HTERT RPE-1 (cell line): ENCODE data around the gene SFSWAP.

Source experiments
- in situ Hi-C: fragments of 300-500 bp; cut with MboI; formaldehyde crosslinking; loops from 4 replicates; pipeline ENCODE4 v1.14.3; 2020; ENCODE audit warnings: low sequenced_read_pairs

Gene SFSWAP

DNA sequence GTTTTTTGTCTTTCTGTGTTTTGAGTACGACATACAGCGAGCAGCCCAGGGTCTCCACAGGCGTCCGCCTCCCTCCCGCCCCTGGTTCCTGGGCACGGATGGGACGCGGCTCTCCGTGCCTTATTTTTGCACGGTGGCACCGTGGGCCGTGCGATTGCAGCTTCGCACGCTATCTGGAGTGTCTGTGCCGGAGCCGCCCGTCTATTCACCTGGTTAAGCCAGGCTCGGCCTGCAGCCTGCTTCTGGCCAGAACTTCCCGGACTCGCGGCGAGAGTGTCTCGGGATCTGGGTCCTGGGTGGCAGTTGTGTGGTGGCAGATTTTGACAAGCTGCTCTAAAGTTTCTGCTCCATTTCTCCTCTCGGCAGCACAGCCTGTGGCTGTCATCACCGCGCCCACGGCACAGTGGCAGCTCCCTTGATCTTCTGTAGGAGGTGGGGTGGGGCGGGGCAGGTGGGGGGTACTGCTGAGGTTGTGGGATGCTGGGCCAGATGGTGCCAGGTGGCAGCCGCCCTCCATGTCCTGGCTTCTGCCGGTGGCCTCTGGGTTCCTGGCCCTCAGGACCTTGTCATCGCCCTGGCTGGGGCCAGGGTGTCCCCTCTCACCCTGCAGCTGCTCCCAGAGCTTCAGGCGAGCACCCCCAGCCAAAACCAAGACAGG, 120.2 kb downstream of the SFSWAP start:
- in situ Hi-C loops = no loop called here

DNA sequence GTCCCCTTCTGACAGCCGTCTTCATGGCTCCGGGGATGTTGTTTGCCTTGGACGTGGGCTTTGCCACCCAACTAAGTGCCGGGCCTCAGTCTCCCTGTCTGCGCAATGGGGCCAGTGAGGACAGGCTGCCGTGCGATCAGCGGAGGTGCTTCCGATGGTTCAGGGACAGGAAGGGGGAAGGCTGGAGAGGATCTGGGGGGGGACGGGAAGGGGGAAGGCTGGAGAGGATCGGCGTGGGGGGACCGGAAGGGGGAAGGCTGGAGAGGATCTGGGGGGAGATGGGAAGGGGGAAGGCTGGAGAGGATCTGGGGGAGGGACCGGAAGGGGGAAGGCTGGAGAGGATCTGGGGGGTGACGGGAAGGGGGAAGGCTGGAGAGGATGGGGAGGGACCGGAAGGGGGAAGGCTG, 120.7 kb downstream of the SFSWAP start:
- in situ Hi-C loops = no loop called here

DNA sequence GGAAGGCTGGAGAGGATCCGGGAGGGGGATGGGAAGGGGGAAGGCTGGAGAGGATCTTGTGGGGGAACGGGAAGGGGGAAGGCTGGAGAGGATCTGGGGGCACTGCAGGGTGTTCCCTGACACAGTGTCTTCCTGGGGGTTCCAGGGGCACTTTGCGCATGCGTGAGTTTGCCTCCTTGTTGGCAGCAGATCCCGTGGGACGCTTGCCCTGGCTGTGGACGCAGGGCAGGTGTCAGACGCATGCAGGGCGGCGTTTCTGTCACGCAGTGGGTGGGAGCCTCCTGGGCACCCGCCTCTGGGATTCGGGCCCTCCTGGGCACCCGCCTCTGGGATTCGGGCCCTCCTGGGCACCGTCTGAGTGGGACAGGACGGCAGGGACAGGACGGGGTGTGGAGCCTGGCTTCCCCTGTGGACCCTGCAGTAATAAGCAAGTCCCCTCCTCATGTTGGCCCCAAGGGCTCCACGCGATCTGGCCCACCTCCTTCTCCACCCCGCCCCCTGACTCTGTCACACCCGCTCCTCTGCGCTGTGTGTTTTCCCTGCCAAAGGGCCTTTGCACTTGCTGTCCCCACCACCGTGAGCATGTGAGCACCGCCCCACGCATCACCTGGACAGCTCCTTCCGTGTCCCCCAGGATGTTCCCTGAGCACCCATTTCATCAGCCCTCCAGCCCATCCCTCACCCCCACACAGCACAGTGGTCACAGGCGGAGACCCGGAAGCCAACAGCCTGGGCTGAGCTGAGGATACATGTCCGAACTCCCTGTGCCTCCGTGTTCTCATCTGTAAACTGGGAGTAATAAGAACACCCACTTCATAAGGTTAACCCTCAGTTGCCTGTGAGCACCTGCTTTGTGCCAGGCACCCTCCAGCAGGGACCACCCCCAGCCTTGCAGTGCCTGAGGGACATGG, 121.7 kb downstream of the SFSWAP start:
- in situ Hi-C loops = no loop called here

GRCh38 chr12:131833288-131833895, 122.5 kb downstream of the SFSWAP start:
- in situ Hi-C loops = no loop called here

GRCh38 chr12:131833896-131834641, 123.2 kb downstream of the SFSWAP start:
- in situ Hi-C loops = no loop called here

GRCh38 chr12:131834798-131835615, 124.1 kb downstream of the SFSWAP start:
- in situ Hi-C loops = no loop called here

GRCh38 chr12:131835616-131836171, 124.8 kb downstream of the SFSWAP start:
- in situ Hi-C loops = no loop called here

GRCh38 chr12:131836193-131836592, 125.3 kb downstream of the SFSWAP start:
- in situ Hi-C loops = no loop called here

DNA sequence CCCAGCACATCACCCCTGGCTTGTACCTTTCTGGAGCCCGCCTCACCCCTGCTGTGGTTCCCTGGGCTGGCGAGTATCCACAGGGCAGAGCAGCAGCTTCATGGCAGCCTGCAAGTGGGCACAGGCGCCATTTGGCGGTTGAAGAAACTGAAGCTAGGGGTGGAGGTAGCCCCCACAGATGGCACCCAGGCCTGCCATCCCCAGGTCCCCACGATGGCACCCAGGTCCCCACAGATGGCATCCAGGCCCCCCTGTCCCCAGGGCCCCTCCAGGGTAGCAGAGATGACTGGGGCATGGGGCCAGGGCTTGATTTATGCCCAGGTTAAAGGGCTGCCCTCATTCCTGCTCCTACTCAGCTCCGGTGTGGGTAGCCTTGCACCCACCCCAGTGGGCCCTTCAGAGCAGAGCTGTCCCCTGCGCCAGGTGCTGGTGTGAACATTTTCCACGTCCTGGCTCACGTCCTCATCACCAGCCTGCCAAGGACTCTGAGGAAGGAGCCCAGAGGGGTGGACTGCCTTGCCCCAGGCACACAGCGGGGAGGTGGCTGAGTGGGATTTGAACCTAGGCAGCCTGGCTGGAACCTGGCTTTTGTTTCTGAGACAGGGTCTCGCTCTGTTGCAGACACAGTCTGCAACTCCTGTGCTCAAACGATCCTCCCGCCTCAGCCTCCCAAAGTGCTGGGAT, 126.0 kb downstream of the SFSWAP start:
- in situ Hi-C loops = no loop called here

DNA sequence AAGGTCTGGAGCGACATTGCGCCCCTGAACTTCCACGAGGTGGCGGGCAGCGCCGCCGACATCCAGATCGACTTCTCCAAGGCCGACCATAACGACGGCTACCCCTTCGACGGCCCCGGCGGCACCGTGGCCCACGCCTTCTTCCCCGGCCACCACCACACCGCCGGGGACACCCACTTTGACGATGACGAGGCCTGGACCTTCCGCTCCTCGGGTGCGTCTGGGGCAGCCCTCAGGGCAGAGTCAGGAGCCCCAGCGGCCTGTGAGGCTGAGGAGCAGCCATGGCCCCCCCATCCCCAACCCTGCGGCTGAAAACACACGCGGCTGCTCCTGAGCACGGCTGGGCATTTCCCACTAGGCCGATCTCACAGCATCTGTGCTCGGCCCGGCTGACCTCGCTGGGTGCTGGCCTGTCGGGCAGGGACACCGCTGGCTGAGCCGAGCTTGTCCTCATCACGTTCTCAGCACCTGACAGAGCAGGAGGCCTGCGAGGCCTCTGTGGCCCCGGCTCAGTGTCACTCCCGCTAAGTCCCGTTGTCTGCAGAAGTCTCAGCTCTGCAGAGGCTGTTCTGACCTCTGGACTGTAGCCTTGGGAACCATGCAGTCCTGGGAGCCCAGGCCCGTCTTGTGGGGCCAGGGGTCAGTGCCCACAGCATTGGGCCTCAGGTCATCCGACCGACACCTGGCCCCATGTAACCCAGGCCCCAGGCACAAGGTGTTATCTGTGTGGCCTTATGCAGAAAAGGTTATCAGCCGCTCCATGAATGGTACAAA, 129.9 kb downstream of the SFSWAP start:
- in situ Hi-C loops = no loop called here

DNA sequence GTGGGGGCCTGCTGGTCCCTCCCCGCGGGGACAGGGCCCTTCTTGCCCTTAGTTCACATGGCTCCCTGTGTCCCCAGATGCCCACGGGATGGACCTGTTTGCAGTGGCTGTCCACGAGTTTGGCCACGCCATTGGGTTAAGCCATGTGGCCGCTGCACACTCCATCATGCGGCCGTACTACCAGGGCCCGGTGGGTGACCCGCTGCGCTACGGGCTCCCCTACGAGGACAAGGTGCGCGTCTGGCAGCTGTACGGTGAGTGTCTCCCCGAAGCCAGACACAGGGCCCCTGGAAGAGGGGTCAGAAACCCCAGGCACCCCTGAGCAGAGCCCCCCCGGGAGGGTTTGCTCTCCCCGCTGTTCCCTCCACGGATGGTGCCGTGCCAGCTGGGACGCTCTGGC, 130.7 kb downstream of the SFSWAP start:
- in situ Hi-C loops = no loop called here

DNA sequence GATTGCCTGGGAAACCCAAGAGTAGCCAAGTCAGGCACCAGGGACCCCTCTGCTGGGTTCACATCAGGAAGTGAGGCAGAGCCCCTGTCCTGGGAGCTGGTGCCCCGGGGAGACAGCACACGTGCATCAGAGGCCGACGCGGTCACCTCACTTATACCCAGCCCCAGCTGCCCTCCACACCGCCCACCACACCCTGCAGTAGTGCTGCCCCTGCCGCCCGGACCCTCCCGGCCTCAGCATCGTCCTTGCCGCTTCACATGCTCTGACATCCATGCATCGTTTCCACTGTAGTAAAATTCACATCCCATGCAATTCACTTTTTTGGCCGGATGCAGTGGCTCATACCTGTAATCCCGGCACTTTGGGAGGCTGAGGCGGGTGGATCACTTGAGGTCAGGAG, 131.3 kb downstream of the SFSWAP start:
- in situ Hi-C loops = no loop called here

GRCh38 chr12:131843527-131843926, 132.6 kb downstream of the SFSWAP start:
- in situ Hi-C loops = no loop called here

- in situ Hi-C loops = no loop called here
These were observed 133.2 kb downstream of the SFSWAP start for GRCh38 chr12:131844140-131844539.

DNA sequence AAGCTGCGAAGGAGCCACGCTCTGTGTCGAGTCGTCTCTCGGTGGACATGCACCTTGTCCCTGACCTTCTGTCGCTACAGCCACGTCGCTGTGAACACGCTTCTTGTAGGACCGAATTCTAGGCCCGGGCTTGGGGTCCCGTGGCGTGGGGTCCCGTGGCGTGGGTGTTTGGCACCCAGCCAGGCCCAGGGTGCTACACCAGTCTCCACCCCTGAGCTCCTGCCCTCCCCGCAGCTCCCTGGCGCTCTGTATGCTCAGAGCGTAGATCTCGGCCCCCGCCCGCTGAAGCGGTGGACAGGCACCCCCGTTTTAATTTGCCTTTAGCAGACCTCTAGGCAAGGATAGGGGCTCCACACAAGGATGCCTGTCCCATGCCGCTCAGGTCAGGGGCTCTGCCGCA, 133.8 kb downstream of the SFSWAP start:
- in situ Hi-C loops = no loop called here

DNA sequence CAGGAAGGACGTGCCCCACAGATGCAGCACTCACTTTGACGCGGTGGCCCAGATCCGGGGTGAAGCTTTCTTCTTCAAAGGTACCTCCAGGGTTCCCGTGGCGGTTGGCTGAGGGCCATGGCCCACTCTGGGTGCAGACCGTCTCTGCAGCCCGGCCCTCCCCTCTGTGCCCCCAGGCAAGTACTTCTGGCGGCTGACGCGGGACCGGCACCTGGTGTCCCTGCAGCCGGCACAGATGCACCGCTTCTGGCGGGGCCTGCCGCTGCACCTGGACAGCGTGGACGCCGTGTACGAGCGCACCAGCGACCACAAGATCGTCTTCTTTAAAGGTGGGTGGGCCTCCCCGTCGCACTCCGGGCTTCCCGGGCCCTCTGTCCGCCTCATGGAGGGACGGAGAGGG, 134.2 kb downstream of the SFSWAP start:
- in situ Hi-C loops = no loop called here

DNA sequence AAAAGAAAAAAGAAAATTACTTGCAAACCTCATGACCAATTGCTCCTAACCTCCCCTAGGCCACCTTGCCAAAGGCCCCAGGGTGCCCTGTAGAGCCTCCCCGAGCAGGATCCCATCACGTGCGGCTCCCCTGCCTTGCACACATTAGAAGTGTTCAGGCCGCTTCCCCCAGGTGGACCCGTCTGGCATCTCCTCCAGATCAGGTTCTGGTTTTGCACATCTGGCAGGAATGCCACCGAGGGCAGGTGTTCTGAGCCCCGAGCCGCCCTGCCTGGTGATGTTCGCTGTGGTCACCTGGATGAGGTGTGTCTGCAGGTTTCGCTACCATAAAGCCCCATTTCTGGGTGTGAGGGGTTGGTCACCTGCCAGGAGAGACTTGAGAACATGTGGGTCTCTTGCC, 136.6 kb downstream of the SFSWAP start:
- in situ Hi-C loops = no loop called here

DNA sequence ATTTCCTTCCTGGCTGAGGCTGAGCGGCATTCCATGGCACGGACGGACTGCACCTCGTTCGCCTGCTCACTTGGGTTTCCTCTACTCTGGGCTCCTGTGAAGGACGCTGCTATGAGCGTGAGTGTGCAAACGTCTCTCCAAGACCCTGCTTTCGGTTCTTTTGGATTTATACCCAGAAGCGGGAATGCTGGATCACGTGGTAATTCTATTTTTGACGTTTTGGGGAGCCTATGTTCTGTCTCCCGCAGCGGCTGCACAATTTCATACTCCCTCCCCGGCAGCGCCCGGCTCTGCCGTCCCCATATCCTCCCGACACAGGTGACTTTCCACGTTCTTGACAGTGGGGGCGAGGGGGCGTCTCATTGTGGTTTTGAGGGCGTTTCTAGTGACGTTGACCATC, 137.9 kb downstream of the SFSWAP start:
- in situ Hi-C loops = no loop called here
